ENCODE measurements around the gene KBTBD12. TPM values are rescaled to one million over a fixed set of nuclear protein-coding genes. Genes with fewer than 3 reads are reported as not detected.

The KBTBD12 gene, protein sequence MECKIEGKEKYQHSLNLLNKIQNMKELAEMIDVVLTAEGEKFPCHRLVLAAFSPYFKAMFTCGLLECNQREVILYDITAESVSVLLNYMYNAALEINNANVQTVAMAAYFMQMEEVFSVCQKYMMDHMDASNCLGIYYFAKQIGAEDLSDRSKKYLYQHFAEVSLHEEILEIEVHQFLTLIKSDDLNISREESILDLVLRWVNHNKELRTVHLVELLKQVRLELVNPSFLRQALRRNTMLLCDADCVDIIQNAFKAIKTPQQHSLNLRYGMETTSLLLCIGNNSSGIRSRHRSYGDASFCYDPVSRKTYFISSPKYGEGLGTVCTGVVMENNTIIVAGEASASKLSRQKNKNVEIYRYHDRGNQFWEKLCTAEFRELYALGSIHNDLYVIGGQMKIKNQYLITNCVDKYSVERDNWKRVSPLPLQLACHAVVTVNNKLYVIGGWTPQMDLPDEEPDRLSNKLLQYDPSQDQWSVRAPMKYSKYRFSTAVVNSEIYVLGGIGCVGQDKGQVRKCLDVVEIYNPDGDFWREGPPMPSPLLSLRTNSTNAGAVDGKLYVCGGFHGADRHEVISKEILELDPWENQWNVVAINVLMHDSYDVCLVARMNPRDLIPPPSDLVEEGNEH
- polyA plus RNA-seq (2011; rRNA removed) = not detected in 2 replicates
- polyA plus RNA-seq (2012; cell fraction: cytosol; rRNA removed) = not detected in 2 replicates
- polyA plus RNA-seq (2012; cell fraction: nucleus; rRNA removed) = not detected in 2 replicates
- not detected in 3 replicates for polyA plus RNA-seq (2017; fragmentation: RNase III; extraction: RNeasy Plus Mini Kit Qiagen cat#74134 plus additional on column Dnase treatment)
- polyA minus RNA-seq (2011; rRNA and poly(A)+ RNA removed) = not detected in 2 replicates

GRCh38 chr3:127915115-127915936 is at the start of gene KBTBD12:
Gene KBTBD12 (plus strand): TSS chr3:127915232. CDS start chr3:127923062, 7,830 bp downstream.
- FAIRE-seq (no peak), ATAC-seq (no peak), DNase-seq (ENCODE audit: low read depth in 1 of 2, low spot score in 1 of 2) (no peak)
- CTCF ChIA-PET = no interaction called here
- H3K27ac ChIP-seq = no peak within 1 kb of the TSS
- no peaks in the 10 kb centered on the region for H3K4me1 ChIP-seq
- no peak within 1 kb of the TSS for H3K4me2 ChIP-seq
- no peaks in the 10 kb centered on the region for H3K9me3 ChIP-seq
- no peak within 1 kb of the TSS for H3K4me3 ChIP-seq
- WGBS (ENCODE audit: missing lambda C conversion rate) = 88% methylated on average over 47 of the region's 69 CpGs
- TF ChIP-seq, protein P1, sequence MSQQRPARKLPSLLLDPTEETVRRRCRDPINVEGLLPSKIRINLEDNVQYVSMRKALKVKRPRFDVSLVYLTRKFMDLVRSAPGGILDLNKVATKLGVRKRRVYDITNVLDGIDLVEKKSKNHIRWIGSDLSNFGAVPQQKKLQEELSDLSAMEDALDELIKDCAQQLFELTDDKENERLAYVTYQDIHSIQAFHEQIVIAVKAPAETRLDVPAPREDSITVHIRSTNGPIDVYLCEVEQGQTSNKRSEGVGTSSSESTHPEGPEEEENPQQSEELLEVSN (IDR thresholded peaks at IDR 0.05; ENCODE audit: borderline replicate concordance, low read depth) = no peak
- no peak for TF ChIP-seq CEBPB (IDR thresholded peaks at IDR 0.05)
- TF ChIP-seq POLR2A (IDR thresholded peaks at IDR 0.05; ENCODE audit: low read length) = no peak
- TF ChIP-seq, protein P2, sequence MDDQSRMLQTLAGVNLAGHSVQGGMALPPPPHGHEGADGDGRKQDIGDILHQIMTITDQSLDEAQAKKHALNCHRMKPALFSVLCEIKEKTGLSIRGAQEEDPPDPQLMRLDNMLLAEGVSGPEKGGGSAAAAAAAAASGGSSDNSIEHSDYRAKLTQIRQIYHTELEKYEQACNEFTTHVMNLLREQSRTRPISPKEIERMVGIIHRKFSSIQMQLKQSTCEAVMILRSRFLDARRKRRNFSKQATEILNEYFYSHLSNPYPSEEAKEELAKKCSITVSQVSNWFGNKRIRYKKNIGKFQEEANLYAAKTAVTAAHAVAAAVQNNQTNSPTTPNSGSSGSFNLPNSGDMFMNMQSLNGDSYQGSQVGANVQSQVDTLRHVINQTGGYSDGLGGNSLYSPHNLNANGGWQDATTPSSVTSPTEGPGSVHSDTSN (IDR thresholded peaks at IDR 0.05) = no peak
- no peak for TF ChIP-seq GATA3 (IDR thresholded peaks at IDR 0.05; ENCODE audit: borderline replicate concordance)
- no peak for TF ChIP-seq KDM5A (IDR thresholded peaks at IDR 0.05)
- TF ChIP-seq HOXB5 (CRISPR knock-in tag; IDR thresholded peaks at IDR 0.05) = no peak
- TF ChIP-seq, protein P3, sequence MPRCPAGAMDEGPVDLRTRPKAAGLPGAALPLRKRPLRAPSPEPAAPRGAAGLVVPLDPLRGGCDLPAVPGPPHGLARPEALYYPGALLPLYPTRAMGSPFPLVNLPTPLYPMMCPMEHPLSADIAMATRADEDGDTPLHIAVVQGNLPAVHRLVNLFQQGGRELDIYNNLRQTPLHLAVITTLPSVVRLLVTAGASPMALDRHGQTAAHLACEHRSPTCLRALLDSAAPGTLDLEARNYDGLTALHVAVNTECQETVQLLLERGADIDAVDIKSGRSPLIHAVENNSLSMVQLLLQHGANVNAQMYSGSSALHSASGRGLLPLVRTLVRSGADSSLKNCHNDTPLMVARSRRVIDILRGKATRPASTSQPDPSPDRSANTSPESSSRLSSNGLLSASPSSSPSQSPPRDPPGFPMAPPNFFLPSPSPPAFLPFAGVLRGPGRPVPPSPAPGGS (IDR thresholded peaks at IDR 0.05) = no peak
- no peak for TF ChIP-seq CTCF (IDR thresholded peaks at IDR 0.05)
- TF ChIP-seq, protein P4, sequence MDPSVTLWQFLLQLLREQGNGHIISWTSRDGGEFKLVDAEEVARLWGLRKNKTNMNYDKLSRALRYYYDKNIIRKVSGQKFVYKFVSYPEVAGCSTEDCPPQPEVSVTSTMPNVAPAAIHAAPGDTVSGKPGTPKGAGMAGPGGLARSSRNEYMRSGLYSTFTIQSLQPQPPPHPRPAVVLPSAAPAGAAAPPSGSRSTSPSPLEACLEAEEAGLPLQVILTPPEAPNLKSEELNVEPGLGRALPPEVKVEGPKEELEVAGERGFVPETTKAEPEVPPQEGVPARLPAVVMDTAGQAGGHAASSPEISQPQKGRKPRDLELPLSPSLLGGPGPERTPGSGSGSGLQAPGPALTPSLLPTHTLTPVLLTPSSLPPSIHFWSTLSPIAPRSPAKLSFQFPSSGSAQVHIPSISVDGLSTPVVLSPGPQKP (IDR thresholded peaks at IDR 0.05; ENCODE audit: low read depth, low read length) = no peak
- no peak for TF ChIP-seq ESRRA (IDR thresholded peaks at IDR 0.05; ENCODE audit: borderline replicate concordance, low read length)
- no peak for TF ChIP-seq MYC (IDR thresholded peaks at IDR 0.05; ENCODE audit: borderline replicate concordance, low read length)
- TF ChIP-seq PHF8 (IDR thresholded peaks at IDR 0.05; ENCODE audit: borderline replicate concordance, low read depth) = no peak
- no peak for TF ChIP-seq CHD2 (IDR thresholded peaks at IDR 0.05; ENCODE audit: low read length, partially characterized antibody)
- no peak for TF ChIP-seq HOXA7 (CRISPR knock-in tag; IDR thresholded peaks at IDR 0.05)
- no peak for TF ChIP-seq FOSB (CRISPR knock-in tag; IDR thresholded peaks at IDR 0.05)
- no peak for TF ChIP-seq HEYL (CRISPR knock-in tag; IDR thresholded peaks at IDR 0.05)
- TF ChIP-seq EHMT2 (IDR thresholded peaks at IDR 0.05; ENCODE audit: low read depth) = no peak
- no peak for TF ChIP-seq RNF2 (IDR thresholded peaks at IDR 0.05; ENCODE audit: borderline replicate concordance, low read depth)
- TF ChIP-seq ATOH8 (CRISPR knock-in tag; IDR thresholded peaks at IDR 0.05; ENCODE audit: low read depth) = no peak
- POLR2A ChIA-PET = no interaction called here

Measured in A549 (cell line).